ENCODE data around the gene MAP4K4. TPM values are rescaled to one million over a fixed set of nuclear protein-coding genes. Genes with fewer than 3 reads are reported as not detected.

MAP4K4 gene
- polyA plus RNA-seq, 1 donor from 2014 or later = 9.3 TPM

DNA sequence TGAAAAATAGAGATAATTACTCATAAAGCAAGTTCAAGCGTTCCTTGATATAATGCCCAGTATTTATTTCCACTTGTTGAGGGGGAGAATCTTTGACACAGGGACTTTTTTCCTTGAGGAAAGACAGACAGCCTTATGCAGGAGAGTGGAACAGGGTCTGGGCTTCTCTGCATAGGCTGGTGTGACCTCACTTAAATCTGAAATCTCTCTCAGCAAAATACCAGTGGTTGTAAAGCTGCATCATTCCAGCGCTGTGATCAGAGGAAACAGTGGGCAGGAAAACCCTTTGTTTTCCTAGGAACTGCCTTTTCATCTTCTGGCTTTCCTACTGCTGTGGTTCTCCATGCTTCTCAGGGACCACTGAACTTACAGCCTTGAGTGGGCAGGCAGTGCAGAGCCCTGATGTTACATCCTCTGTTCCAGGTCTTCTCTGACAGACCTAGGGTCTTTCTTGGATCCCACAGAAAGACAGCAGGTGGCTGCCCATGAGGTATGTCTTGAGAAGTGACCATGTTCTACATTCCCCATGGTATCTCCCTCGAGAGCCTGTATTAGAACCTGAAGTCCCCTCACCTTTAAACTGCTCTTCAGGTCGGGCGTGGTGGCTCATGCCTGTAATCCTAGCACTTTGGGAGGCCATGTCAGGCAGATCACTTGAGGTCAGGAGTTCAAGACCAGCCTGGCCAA, 17.6 kb upstream of the MAP4K4 start:
- Mint-ChIP-seq H3K4me3 (no peak overlapping the region), H3K36me3 (no peaks in the 10 kb centered on the region), H3K27ac (no peak overlapping the region), H3K9me3 (peaks cover 0 to 5% (median 0%) of the 10 kb centered on the region in 3 donors), H3K27me3 (no peaks in the 10 kb centered on the region), H3K4me1 (peaks cover 17 to 28% (median 19%) of the 10 kb centered on the region in 3 donors)

DNA sequence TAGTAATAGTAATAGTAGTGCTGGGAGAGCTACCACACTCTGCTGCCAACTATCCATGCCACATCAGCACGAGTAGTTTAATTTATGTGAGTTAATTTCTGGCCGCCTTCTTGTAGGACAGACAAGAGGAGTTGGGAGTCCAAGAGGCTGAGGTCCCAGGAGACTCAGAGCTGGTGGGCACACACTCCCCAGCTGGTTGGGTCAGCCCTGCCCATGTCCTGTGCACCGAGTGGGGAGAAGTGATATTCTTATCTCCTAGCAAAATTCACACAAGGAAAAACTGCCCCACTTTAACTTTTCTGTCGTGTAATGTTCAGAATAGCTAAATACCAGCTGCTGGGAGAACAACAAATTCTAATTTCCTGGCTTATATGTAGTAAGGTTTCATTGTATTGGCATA, 15.2 kb upstream of the MAP4K4 start:
- no peak overlapping the region for H3K27ac Mint-ChIP-seq

DNA sequence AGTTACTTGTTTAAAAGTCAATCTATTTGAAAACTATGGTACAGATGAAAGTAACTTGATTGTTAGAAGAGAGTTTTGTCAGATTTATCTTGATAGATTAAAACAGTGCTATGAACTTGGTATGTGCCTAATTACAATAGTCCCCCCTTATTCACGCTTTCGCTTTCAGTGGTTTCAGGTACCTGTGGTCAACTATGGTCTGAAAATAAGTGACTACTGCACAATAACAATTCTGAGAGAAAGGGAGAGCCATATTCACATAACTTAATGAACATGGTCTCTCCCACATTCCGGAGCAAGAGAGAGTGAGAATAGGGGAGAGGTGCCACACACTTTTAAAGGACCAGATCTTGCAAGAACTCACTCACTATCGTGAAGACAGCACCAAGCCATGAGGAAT, 13.2 kb upstream of the MAP4K4 start:
- Mint-ChIP-seq H3K27ac (no peak overlapping the region), H3K36me3 (peaks cover 2% of the 10 kb centered on the region), H3K27me3 (no peaks in the 10 kb centered on the region), H3K9me3 (no peaks in the 10 kb centered on the region), H3K4me3 (no peak overlapping the region), H3K4me1 (peaks cover 0 to 2% (median 1%) of the 10 kb centered on the region in 3 donors)

More for the DNA sequence above, 15.2 kb upstream of the MAP4K4 start:
- peaks cover 0 to 5% (median 0%) of the 10 kb centered on the region in 3 donors for H3K9me3 Mint-ChIP-seq
- no peak overlapping the region for H3K4me3 Mint-ChIP-seq
- no peaks in the 10 kb centered on the region for H3K36me3 Mint-ChIP-seq
- no peaks in the 10 kb centered on the region for H3K27me3 Mint-ChIP-seq
- H3K4me1 Mint-ChIP-seq = peaks cover 5 to 14% (median 7%) of the 10 kb centered on the region in 3 donors

DNA sequence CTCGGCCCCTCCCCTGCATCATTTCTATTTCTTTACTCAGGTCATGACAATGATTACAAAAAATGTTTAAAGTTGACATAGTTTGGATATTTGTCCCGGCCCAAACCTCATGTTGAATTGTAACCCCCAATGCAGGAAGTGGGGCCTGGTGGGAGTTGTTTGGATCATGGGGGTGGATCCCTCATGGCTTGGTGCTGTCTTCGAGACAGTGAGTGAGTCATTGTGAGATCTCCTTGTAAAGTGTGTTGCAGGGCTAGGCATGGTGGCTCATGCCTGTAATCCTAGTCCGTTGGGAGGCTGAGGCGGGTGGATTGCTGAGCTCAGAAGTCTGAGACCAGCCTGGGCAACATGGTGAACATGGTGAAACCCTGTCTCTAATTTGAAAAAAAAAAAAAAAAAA, 9.2 kb upstream of the MAP4K4 start:
- Mint-ChIP-seq H3K27me3 (no peaks in the 10 kb centered on the region), H3K9me3 (no peaks in the 10 kb centered on the region), H3K27ac (no peak overlapping the region)

DNA sequence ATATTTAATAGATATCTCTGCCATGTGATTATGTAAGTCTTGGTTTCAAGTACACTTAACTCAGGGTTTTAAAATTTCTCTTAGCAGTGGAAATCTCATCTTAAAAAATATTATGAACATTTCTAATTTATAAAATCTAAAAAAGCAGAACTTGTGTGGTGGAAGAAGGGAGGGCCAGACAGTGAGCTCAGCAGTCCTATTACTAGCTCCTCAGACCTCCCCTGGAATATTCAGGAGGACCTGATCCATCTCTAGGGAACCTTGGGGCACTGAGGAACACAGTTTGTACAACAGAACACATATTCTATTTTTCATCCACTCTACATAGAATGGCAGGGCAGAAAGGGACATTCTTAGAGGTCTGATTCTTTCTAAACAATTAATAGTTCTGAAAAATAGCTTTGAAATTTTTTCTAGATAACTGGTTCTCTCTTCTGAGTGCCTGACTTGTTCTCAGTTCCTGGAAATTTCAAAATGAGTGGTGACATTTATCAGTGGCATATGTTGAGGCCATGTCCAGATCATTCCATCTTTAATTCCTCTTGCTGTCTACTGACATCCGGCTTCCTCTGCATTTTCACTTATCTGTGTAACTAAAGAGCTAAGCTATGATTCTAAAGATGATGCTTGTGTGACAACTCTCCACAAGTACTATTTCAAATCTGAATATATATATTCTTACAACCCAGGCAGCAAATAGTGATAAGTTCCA, 8.2 kb upstream of the MAP4K4 start:
- Mint-ChIP-seq H3K27me3 (no peaks in the 10 kb centered on the region), H3K4me1 (peaks cover 0 to 16% (median 10%) of the 10 kb centered on the region in 3 donors), H3K4me3 (no peak overlapping the region), H3K9me3 (no peaks in the 10 kb centered on the region), H3K27ac (peak overlapping the region in 2 of 3 donors; percentile 27 to 67), H3K36me3 (peaks cover 2% of the 10 kb centered on the region)

More for the DNA sequence above, 9.2 kb upstream of the MAP4K4 start:
- Mint-ChIP-seq H3K4me1 (peaks cover 0 to 16% (median 10%) of the 10 kb centered on the region in 3 donors), H3K36me3 (peaks cover 2% of the 10 kb centered on the region), H3K4me3 (no peak overlapping the region)

DNA sequence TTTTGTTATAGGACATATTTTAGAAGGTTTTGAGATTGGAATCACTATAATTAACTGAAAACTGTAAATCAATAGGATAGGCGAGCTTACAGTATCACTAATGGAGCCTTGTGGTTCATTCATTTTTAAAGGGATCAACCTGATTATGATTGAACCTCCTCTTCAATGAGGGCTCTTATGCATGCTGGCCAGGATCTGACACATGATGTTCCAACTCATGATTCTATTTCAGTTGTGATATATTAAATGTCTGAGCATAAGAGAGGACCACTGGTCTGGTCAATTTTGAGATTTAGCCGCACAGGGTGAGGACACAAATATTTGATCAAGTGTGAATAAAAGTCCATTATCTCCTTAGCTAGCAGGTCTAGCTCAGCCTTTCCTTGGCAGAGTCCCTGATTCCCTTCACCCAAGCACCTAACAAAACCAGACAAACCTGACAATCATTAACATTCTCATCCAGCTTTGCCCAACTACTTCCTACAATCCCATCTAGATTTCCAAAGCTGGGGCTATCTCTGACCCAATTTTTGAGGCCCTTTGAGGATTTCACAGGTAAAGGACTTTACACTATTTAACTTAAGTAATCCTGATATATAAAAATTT, 6.9 kb upstream of the MAP4K4 start:
- Mint-ChIP-seq H3K27ac (peak overlapping the region in 1 of 3 donors; percentile 64), H3K36me3 (peaks cover 2% of the 10 kb centered on the region)

DNA sequence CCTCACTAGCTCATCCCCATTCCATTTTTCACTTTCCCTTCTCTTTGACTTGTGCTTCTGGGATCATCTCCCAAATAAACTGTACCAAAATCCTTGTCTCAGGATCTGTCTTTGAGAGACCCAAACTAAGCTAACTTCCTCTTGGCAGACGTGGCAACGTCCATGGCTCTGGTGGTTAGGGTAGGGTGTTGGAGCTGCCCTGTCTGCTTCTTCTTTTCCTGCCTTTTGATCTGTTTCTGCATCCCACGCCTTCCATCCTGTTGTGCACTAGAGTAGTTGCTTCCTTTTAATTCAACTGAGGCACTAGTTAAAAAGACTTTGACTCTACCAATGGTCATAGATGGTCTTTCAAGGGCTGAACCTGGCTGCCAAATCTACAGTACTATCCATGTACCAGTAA, 5.5 kb upstream of the MAP4K4 start:
- Mint-ChIP-seq H3K4me1 (peaks cover 0 to 26% (median 16%) of the 10 kb centered on the region in 3 donors), H3K27me3 (no peaks in the 10 kb centered on the region), H3K27ac (peak overlapping the region in 1 of 3 donors; percentile 48), H3K36me3 (peaks cover 2% of the 10 kb centered on the region), H3K4me3 (no peak overlapping the region), H3K9me3 (peaks cover 0 to 2% (median 0%) of the 10 kb centered on the region in 3 donors)

More for the DNA sequence above, 6.9 kb upstream of the MAP4K4 start:
- H3K4me1 Mint-ChIP-seq = peaks cover 0 to 16% (median 10%) of the 10 kb centered on the region in 3 donors
- peaks cover 0 to 2% (median 0%) of the 10 kb centered on the region in 3 donors for H3K9me3 Mint-ChIP-seq
- no peaks in the 10 kb centered on the region for H3K27me3 Mint-ChIP-seq
- H3K4me3 Mint-ChIP-seq = no peak overlapping the region

DNA sequence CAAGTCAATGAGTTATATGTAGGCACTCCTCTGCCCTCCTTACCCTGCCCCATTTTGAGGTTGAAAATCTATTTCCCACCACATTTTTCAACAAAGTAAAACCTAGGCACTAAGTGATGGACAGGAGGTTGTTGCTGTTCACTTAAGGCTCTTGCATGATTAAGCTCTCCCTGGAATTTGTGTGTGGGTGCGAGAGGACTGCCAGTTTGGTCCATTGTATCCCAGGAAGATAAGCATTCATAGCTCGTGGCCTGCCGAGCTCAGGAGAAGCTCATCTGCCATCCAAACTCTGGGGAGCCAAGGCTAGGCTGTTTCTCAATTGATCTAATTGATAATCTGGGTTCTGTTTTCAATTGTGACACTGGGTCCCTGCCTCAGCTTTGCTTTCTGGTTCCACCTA, 4.7 kb upstream of the MAP4K4 start:
- Mint-ChIP-seq H3K36me3 (peaks cover 2% of the 10 kb centered on the region), H3K27me3 (no peaks in the 10 kb centered on the region), H3K4me1 (peaks cover 0 to 26% (median 16%) of the 10 kb centered on the region in 3 donors), H3K4me3 (no peak overlapping the region), H3K27ac (peak overlapping the region in 1 of 3 donors; percentile 71), H3K9me3 (peaks cover 0 to 2% (median 0%) of the 10 kb centered on the region in 3 donors)

DNA sequence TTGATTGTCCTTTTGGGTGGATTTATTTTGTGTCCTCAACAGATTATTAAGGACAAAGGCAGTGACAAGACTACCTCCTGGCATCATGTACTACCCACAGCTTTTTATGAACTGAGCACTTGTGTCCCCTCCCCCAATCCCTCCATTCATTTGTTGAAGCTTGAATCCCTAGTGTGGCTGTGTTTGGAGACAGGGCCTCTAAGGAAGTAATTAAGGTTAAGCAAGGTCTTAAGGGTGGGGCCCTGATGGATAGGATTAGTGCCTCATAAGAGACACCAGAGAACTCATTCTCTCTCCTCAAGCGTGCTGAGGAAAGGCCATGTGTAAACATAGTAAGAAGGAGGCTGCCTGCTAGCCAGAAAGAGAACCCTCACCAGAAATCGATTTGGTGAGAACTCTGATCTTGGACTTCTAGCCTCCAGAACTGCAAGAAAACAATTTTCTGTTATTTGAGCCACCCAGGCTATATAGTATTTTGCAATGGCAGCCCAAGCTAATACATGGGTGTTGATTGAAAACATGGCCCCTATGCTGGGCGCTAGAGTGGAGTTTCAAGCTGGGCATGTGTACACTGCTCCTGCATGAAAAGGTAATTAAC, 3.4 kb upstream of the MAP4K4 start:
- peaks cover 0 to 2% (median 0%) of the 10 kb centered on the region in 3 donors for H3K9me3 Mint-ChIP-seq
- H3K4me1 Mint-ChIP-seq = peaks cover 0 to 26% (median 16%) of the 10 kb centered on the region in 3 donors
- H3K27me3 Mint-ChIP-seq = no peaks in the 10 kb centered on the region
- peak overlapping the region in 1 of 3 donors; percentile 67 for H3K27ac Mint-ChIP-seq
- no peak overlapping the region for H3K4me3 Mint-ChIP-seq
- no peaks in the 10 kb centered on the region for H3K36me3 Mint-ChIP-seq

DNA sequence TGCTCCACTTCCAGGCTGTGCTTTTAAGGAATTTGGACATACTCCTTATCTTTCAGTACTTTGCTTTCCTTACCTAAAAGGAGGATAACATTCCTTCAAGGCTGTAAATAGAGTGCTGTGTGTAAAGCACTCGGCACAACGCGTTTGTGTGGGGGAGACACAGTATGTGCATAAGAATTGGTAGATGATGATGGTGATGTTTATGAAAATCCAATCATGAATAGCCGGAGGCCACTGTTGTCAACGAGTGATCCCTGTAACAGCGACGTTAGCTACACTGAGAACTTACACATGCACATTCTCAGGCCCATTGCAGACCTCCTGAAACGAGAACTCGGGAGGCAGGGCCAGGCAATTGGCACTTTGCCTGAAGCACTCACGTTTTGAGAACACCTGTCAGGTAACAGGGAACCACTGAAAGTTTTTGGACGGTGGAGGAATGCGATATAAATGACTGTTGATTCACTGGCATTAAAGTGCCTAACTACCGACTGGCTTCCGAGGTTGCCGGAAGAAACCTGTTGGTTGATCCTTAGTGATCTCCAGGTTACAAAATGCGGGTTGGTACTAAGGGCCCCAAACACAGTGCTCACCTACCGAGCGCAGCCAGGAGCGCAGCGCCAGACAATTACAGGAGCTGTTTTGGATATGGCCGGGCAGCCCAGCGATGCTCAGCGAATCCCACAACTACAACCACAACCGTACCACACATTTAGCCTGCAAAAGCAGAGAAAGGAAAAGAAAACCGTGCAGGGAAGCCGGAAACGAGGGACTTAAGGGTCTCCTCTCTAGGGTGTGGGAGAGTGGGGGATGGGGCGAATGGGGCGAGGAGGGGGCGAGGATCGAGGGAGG, 1.0 kb upstream of the MAP4K4 start:
- Mint-ChIP-seq H3K9me3 (peaks cover 0 to 2% (median 0%) of the 10 kb centered on the region in 3 donors), H3K4me1 (peaks cover 6 to 23% (median 20%) of the 10 kb centered on the region in 3 donors), H3K4me3 (peak overlapping the region; percentile 92 to 97 (median 94)), H3K27ac (peak overlapping the region; percentile 87 to 98 (median 91)), H3K36me3 (no peaks in the 10 kb centered on the region), H3K27me3 (no peaks in the 10 kb centered on the region)

DNA sequence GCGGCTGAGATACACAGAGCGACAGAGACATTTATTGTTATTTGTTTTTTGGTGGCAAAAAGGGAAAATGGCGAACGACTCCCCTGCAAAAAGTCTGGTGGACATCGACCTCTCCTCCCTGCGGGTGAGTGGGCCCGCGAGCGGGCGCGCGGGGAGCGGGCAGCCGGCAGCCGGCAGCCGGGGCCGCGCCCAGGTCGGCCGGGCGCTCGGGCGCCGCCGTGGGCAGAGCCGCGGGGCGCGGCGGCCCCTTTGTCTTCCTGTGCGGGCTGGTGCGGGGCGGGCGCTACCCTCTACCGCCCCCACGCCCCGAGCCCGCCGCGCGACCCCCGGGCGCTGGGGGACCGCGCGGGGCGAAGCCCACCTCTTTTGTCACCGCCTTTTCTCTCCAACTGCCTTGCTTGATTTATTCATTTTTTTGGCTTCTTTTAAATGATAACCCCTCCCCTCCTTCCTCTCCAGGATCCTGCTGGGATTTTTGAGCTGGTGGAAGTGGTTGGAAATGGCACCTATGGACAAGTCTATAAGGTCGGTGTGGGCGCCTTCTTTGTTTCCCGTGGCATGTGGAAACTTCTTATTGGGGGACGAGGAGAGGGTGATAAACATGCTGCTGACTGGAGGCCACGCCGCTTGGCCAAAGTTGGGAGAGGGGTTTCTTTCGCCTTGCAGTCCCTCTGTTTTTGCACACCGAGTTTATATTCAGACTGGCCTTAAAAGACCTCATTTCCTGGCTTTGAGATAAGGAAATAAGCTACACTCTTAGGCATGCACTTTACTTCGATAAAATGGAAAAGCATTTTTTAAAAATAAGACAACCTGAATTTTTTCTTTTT, 722 bp downstream of the MAP4K4 start:
- H3K27ac Mint-ChIP-seq = no peak overlapping the region
- peaks cover 8% of the 10 kb centered on the region for H3K36me3 Mint-ChIP-seq
- H3K4me3 Mint-ChIP-seq = peak overlapping the region in 3 of 4 donors; percentile 57 to 83 (median 79)

DNA sequence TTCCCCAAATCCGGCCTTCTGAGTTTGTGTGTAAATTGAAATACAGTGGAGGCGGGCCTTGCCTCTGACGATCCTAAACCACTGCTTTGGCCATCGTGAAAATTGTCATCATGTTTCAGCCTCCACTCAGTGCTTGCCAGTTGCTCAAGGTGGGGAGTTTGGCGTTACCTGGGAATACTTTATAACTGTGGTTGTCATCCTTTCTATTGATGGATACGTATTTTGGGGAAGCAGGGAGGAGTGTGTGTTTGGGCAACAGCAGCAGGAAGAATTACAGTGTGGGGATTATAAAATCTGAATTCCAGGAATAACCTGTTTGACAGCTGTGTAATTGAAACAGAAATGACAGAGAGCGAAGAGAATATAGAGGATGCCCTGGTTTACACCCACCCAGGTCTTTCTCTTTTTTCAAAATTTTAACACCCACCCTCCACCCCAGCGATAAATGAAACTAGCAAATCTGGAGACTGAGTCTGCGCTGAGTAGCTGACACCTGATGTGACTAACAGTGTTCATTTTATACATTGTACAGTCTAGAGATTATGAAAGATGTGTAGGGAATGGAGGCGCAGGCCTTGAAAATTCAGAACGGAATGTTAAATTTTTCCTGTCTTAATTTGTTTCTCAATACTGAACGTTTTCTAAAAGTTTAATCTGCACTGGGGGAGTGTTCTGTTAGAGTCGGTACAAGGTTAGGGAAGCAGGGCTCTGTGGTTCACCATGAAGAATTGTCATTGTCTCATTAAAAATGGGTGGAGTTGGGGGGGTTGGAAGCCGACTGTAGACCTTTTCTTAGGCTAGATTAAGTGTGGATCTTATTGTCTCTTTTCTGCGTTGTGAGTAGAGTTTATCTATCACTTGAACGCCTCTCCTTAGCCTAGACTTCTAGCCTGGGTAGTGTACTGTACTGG, 1.6 kb downstream of the MAP4K4 start:
- Mint-ChIP-seq H3K27me3 (no peaks in the 10 kb centered on the region), H3K4me3 (no peak overlapping the region), H3K4me1 (peaks cover 15 to 37% (median 30%) of the 10 kb centered on the region in 3 donors), H3K36me3 (peaks cover 8% of the 10 kb centered on the region), H3K27ac (no peak overlapping the region), H3K9me3 (peaks cover 0 to 4% (median 2%) of the 10 kb centered on the region in 3 donors)

More for the DNA sequence above, 722 bp downstream of the MAP4K4 start:
- no peaks in the 10 kb centered on the region for H3K27me3 Mint-ChIP-seq
- peaks cover 0 to 4% (median 2%) of the 10 kb centered on the region in 3 donors for H3K9me3 Mint-ChIP-seq
- H3K4me1 Mint-ChIP-seq = peaks cover 7 to 32% (median 25%) of the 10 kb centered on the region in 3 donors

Data from IgD-negative memory B cell (primary cell).